GM23338 (cell line): ENCODE measurements around the gene TOMM20L. TPM values are rescaled to one million over a fixed set of nuclear protein-coding genes. Genes with fewer than 3 reads are reported as not detected.
A peak's percentile ranks its signal among the peaks of the same experiment; 100 is the strongest.

Source experiments
- ATAC-seq: fragments of 200-7000 bp; cut with Tn5 transposase; 3 replicates; pipeline ENCODE4 v1.9.1; 2020
- DNase-seq: peaks from one replicate; pipeline ENCODE4 v3.0.0-alpha.2; 2015; ENCODE audit warnings: low spot score
- H2AFZ ChIP-seq: fragments of 200-600 bp; sonication (generic); 2 replicates; pipeline ENCODE4 v1.8.0; 2016; ENCODE audit warnings: antibody characterized with exemption, mild to moderate bottlenecking, moderate library complexity
- H3F3A ChIP-seq: fragments of 200-600 bp; sonication (generic); replicated peaks from 2 replicates; pipeline ENCODE4 v1.8.0; 2017; ENCODE audit warnings: antibody characterized with exemption, mixed run types, low read depth
- H3K27ac ChIP-seq: fragments of 200-600 bp; sonication (generic); 2 replicates; pipeline ENCODE4 v1.6.1; 2016; ENCODE audit warnings: low read depth
- H3K27me3 ChIP-seq: fragments of 200-600 bp; sonication (generic); 2 replicates; pipeline ENCODE4 v1.8.0; 2016; ENCODE audit warnings: mild to moderate bottlenecking, mixed run types, moderate library complexity; ENCODE audit not compliant: insufficient read depth
- H3K36me3 ChIP-seq: fragments of 200-600 bp; sonication (generic); 2 replicates; pipeline ENCODE4 v1.8.0; 2016; ENCODE audit warnings: mild to moderate bottlenecking; ENCODE audit not compliant: insufficient read depth
- H3K4me1 ChIP-seq: fragments of 200-600 bp; sonication (generic); 2 replicates; pipeline ENCODE4 v1.8.0; 2016; ENCODE audit warnings: mild to moderate bottlenecking, moderate library complexity; ENCODE audit not compliant: insufficient read depth
- H3K4me2 ChIP-seq: fragments of 200-600 bp; sonication (generic); 2 replicates; pipeline ENCODE4 v1.7.1; 2017; ENCODE audit warnings: mixed run types
- H3K4me3 ChIP-seq: fragments of 200-600 bp; sonication (generic); 2 replicates; pipeline ENCODE4 v1.6.1; 2016; ENCODE audit warnings: mixed run types
- H3K79me2 ChIP-seq: fragments of 200-600 bp; sonication (generic); replicated peaks from 2 replicates; pipeline ENCODE4 v1.8.0; 2017; ENCODE audit warnings: mild to moderate bottlenecking; ENCODE audit not compliant: insufficient read depth
- H3K9me2 ChIP-seq: fragments of 200-600 bp; sonication (generic); 2 replicates; pipeline ENCODE4 v1.8.0; 2017; ENCODE audit not compliant: insufficient read depth
- H4K20me1 ChIP-seq: fragments of 200-600 bp; sonication (generic); replicated peaks from 2 replicates; pipeline ENCODE4 v1.8.0; 2017; ENCODE audit warnings: mild to moderate bottlenecking; ENCODE audit not compliant: insufficient read depth
- H3K27ac Mint-ChIP-seq: 2 replicates; pipeline ENCODE4 v1.8.0; 2020; ENCODE audit warnings: inconsistent platforms, mild to moderate bottlenecking, moderate library complexity, mixed read lengths
- H3K27me3 Mint-ChIP-seq: 3 replicates; pipeline ENCODE4 v1.8.0; 2022; ENCODE audit warnings: low read depth, mild to moderate bottlenecking, moderate library complexity, mixed read lengths, inconsistent platforms; ENCODE audit not compliant: insufficient read depth, poor library complexity
- H3K36me3 Mint-ChIP-seq: 3 replicates; pipeline ENCODE4 v1.8.0; 2021; ENCODE audit warnings: low read depth, mild to moderate bottlenecking, inconsistent platforms, moderate library complexity, mixed read lengths
- H3K4me1 Mint-ChIP-seq: 3 replicates; pipeline ENCODE4 v1.8.0; 2020; ENCODE audit warnings: mild to moderate bottlenecking, inconsistent platforms, mixed read lengths
- H3K4me3 Mint-ChIP-seq: 3 replicates; pipeline ENCODE4 v1.8.0; 2021; ENCODE audit warnings: moderate library complexity, mild to moderate bottlenecking, inconsistent platforms, mixed read lengths
- H3K9me3 Mint-ChIP-seq: 3 replicates; pipeline ENCODE4 v1.8.0; 2020; ENCODE audit warnings: moderate library complexity, mild to moderate bottlenecking, inconsistent platforms, mixed read lengths
- CREB1 ChIP-seq: fragments of 250-450 bp; sonication (Bioruptor Pico); IDR thresholded peaks from 2 replicates; pipeline ENCODE4 v1.5.0; 2020; ENCODE audit warnings: low read depth, mild to moderate bottlenecking, moderate library complexity
- EZH2 ChIP-seq: fragments of 200-600 bp; sonication (generic); IDR thresholded peaks from one replicate; pipeline ENCODE4 v1.8.0; 2017; ENCODE audit warnings: antibody characterized with exemption, mild to moderate bottlenecking, low read depth; ENCODE audit not compliant: unreplicated experiment
- EZH2phosphoT487 ChIP-seq: fragments of 200-600 bp; sonication (generic); IDR thresholded peaks from one replicate; pipeline ENCODE4 v1.8.1; 2018; ENCODE audit warnings: antibody characterized with exemption; ENCODE audit not compliant: unreplicated experiment
- JUNB ChIP-seq: IDR thresholded peaks from one replicate; pipeline ENCODE4 v1.6.1; 2016; ENCODE audit warnings: antibody characterized with exemption; ENCODE audit not compliant: unreplicated experiment
- NANOG ChIP-seq: IDR thresholded peaks from 2 replicates; pipeline ENCODE4 v1.6.1; 2016; ENCODE audit warnings: antibody characterized with exemption, borderline replicate concordance
- POLR2AphosphoS5 ChIP-seq: IDR thresholded peaks from 2 replicates; pipeline ENCODE4 v1.6.1; 2016; ENCODE audit warnings: antibody characterized with exemption, low read depth
- ZNF114 ChIP-seq: fragments of 250-450 bp; sonication (Bioruptor Pico); IDR thresholded peaks from 2 replicates; pipeline ENCODE4 v1.5.0; 2020; ENCODE audit warnings: mild to moderate bottlenecking, moderate library complexity
- long read RNA-seq: library from polyadenylated mRNA; unstranded; transcript quantifications from one replicate; pipeline ENCODE4 v2.0.0, GENCODE V29; 2020; ENCODE audit not compliant: unreplicated experiment
- polyA plus RNA-seq: library from polyadenylated mRNA; unstranded; fragments of >200 nt; fragmentation: Nextera tagmentation; extraction: Ambion mirVana; gene quantifications from 2 replicates; pipeline ENCODE4 v1.2.1, GENCODE V29; 2016
- total RNA-seq: library from RNA; depleted of rRNA; stranded (reverse); fragments of >200 nt; shearing (Covaris generic); gene quantifications from 2 replicates; pipeline ENCODE4 v1.2.3, GENCODE V29; 2014; rRNA removed
- TF ChIP-seq, protein P1 (sequence below), 2 experiments: fragments of 200-600 bp in 1 of 2; sonication (generic) in 1 of 2; conservative IDR thresholded peaks; 2 replicates each; pipeline versions ENCODE4 v1.5.1 to v1.6.1; 2016 to 2017; ENCODE audit warnings: antibody characterized with exemption in 2 of 2, low read depth in 2 of 2, mild to moderate bottlenecking in 2 of 2, moderate library complexity in 1 of 2
- TF ChIP-seq, protein P2 (sequence below): IDR thresholded peaks from 2 replicates; pipeline ENCODE4 v1.6.1; 2016; ENCODE audit warnings: antibody characterized with exemption

Gene TOMM20L
- total RNA-seq (not detected in 2 replicates), polyA plus RNA-seq (not detected in 2 replicates)
- long read RNA-seq = 0 reads

DNA sequence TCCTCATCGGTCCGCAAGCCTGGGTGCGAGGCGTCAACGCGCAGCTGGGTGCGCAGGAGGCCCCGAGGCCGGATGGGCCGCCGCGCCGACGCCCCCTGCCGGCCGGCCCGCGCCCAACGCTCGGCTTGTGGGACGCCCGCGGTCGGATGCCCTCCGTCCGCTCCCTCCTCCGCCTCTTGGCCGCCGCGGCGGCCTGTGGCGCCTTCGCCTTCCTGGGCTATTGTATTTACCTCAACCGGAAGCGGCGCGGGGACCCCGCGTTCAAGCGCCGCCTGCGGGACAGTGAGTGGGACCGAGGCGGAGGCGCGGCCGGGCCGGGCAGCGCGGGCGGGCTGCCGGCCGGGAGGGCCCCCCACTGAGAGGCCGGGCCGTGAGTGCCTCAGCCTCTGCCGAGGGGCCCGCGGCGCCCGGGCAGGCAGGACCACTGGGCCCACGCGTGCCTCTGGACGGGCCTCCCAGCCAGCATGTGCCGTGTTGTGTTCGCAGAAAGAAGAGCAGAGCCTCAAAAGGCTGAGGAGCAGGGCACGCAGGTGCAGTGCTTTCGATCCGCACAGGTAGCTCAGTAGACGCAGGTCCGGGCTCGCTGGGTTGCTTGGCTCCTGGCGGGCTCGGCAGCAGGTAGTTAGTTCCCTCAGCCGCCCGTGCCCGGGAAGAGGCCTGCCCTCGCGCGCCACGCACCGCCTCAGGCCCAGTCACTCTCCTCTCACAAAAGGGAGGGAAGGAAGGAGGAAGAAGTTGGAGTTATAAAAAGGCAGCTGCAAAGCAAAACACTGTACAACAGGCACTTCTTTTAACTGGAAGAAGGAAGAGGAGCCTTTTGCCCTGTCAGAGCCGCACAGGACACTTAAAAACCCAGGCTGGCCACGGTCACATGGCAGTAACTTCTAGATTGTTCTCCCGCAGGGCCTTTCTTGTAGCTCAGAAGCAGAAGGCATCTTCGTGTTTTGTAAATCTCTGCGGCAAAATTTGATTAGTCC lies at the start of gene TOMM20L:
TOMM20L (plus strand) TSS at position 119 of the 977 bp plus-strand sequence; CDS start at position 147, 28 bp downstream.
- Histone ChIP-seq H3K27me3 (peaks cover 26% of the 10 kb centered on the region), H3K27ac (peak within 1 kb of the TSS; percentile 84), H4K20me1 (no peaks in the 10 kb centered on the region), H3K9me2 (no peaks in the 10 kb centered on the region), H2AFZ (peak within 1 kb of the TSS; percentile 100), H3F3A (peaks cover 21% of the 10 kb centered on the region), H3K4me2 (peak within 1 kb of the TSS; percentile 90), H3K79me2 (no peaks in the 10 kb centered on the region), H3K4me1 (peaks cover 17% of the 10 kb centered on the region), H3K4me3 (peak within 1 kb of the TSS; percentile 84), H3K36me3 (no peaks in the 10 kb centered on the region)
- TF ChIP-seq NANOG = no peak
- TF ChIP-seq POLR2AphosphoS5 = no peak; the same call in 1 of the 2 replicates
- peak; percentile 62 for TF ChIP-seq CREB1 (CRISPR knock-in tag)
- TF ChIP-seq, protein P1, sequence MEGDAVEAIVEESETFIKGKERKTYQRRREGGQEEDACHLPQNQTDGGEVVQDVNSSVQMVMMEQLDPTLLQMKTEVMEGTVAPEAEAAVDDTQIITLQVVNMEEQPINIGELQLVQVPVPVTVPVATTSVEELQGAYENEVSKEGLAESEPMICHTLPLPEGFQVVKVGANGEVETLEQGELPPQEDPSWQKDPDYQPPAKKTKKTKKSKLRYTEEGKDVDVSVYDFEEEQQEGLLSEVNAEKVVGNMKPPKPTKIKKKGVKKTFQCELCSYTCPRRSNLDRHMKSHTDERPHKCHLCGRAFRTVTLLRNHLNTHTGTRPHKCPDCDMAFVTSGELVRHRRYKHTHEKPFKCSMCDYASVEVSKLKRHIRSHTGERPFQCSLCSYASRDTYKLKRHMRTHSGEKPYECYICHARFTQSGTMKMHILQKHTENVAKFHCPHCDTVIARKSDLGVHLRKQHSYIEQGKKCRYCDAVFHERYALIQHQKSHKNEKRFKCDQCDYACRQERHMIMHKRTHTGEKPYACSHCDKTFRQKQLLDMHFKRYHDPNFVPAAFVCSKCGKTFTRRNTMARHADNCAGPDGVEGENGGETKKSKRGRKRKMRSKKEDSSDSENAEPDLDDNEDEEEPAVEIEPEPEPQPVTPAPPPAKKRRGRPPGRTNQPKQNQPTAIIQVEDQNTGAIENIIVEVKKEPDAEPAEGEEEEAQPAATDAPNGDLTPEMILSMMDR (conservative IDR thresholded peaks at IDR 0.05; ENCODE audit: low read depth in 2 of 2) = peak; percentile 64 to 72
- TF ChIP-seq, protein P2, sequence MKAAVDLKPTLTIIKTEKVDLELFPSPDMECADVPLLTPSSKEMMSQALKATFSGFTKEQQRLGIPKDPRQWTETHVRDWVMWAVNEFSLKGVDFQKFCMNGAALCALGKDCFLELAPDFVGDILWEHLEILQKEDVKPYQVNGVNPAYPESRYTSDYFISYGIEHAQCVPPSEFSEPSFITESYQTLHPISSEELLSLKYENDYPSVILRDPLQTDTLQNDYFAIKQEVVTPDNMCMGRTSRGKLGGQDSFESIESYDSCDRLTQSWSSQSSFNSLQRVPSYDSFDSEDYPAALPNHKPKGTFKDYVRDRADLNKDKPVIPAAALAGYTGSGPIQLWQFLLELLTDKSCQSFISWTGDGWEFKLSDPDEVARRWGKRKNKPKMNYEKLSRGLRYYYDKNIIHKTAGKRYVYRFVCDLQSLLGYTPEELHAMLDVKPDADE = no peak
- peak within 1 kb of the TSS; percentile 71 for H3K4me3 Mint-ChIP-seq
- DNase-seq (peak; percentile 94), ATAC-seq (peak; percentile 94)
- 0 out of 3 replicates have a peak, but pooled peaks cover 2% of the 10 kb centered on the region for H3K9me3 Mint-ChIP-seq
- peaks cover 33% of the 10 kb centered on the region for H3K4me1 Mint-ChIP-seq
- peak within 1 kb of the TSS; percentile 89 for H3K27ac Mint-ChIP-seq
- peaks cover 30% of the 10 kb centered on the region for H3K27me3 Mint-ChIP-seq
- no peaks in the 10 kb centered on the region for H3K36me3 Mint-ChIP-seq

DNA sequence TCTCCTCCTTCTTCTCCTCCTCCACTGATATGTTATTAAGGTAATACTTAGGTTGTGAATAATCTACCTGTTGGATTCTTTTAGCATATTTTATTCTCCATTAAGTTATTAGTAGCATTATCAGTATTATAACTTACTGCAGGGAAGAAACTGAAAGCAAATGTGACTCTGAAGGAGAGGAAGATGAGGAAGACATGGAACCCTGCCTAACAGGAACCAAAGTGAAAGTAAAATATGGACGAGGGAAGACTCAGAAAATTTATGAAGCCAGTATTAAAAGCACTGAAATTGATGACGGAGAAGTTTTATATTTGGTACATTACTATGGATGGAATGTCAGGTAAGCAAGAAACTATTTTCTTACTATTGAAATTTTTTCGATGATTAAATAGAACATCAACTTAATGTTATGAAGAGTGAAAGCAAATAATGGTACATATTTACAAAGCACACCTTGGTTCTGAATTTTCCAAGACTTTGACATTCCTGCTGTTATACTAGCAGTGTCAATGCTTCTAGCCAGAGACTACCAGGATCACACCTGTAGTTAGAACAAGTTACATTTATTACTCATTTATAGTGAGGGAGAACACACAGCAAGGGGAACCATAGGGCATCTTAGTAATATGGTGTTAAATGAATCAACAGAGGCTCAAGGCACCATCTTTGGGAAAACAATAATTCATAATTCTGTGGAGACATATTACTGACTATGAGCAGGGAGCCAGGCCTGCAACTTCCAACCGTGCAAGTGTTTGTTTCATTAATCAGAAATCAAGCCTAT lies 42.0 kb upstream of the TOMM20L start:
- H3K27me3 Mint-ChIP-seq = peaks cover 2% of the 10 kb centered on the region
- peaks cover 19% of the 10 kb centered on the region; the same call in 1 of the 2 replicates for H3K36me3 ChIP-seq
- TF ChIP-seq EZH2phosphoT487 = no peak
- TF ChIP-seq ZNF114 (CRISPR knock-in tag) = no peak
- no peak for TF ChIP-seq EZH2
- no peak for TF ChIP-seq JUNB
- no peak for TF ChIP-seq CREB1 (CRISPR knock-in tag)

More for the DNA sequence above, 42.0 kb upstream of the TOMM20L start:
- no peaks in the 10 kb centered on the region; the same call in 1 of the 2 replicates for H4K20me1 ChIP-seq
- no peak for ATAC-seq
- H3K9me2 ChIP-seq = no peaks in the 10 kb centered on the region
- no peaks in the 10 kb centered on the region for H3K4me1 ChIP-seq
- no peaks in the 10 kb centered on the region for H3K79me2 ChIP-seq
- H3K27ac ChIP-seq = no peak overlapping the region
- no peaks in the 10 kb centered on the region for H3F3A ChIP-seq
- Mint-ChIP-seq H3K4me3 (no peak overlapping the region), H3K9me3 (no peaks in the 10 kb centered on the region), H3K27ac (no peak overlapping the region), H3K4me1 (no peaks in the 10 kb centered on the region), H3K36me3 (peaks cover 28% of the 10 kb centered on the region)
- no peak overlapping the region for H3K4me2 ChIP-seq
- DNase-seq = no peak
- H2AFZ ChIP-seq = no peak overlapping the region
- no peaks in the 10 kb centered on the region for H3K27me3 ChIP-seq
- H3K4me3 ChIP-seq = no peak overlapping the region
